Putamen (tissue), 1 donor: ENCODE measurements around the gene SYNPO.
A peak's percentile ranks its signal among the peaks of the same experiment; 100 is the strongest.

Source experiments
- DNase-seq: peaks from one replicate; pipeline ENCODE4 v3.0.0-alpha.2; 2016; ENCODE audit warnings: low spot score

Gene SYNPO

GRCh38 chr5:150658699-150659265, 18.3 kb downstream of the SYNPO start:
- DNase-seq: no peak

DNA sequence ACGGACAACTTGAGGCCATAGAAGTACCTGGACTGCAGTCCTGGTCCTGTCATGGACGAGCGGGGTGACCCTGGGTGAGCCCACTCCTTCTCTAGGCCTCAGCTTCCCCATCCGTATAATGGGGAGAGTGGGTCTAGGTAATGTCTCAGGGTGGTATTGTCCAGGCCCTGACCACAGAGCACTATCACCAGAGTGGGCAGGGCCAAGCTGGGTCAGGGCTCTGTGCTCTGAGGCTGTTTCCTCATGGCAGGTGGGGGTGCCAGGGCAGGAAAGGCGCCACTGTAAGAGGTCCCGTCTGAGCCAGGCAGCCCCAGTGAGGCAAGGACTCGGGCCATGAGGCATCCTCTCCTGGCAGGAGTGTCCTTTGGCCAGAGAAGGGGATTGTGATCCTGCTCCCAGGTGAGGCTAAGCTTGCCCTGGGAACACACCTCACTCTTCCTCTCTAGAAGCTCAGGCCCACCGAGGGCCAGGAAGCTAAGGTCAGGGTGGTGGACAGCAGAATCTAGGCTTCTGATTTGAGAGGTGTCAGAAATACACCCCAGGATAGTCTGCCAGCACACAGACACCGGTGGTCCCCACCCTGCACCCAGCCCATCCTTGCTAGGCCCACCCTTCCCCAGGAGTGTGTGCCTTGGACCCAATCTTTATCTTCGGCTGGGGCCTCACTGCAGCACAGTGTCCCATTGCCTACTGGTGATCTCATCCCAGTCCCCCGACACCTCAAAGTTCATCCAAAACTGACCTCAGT, 19.1 kb downstream of the SYNPO start:
- no peak for DNase-seq

- no peak for DNase-seq
Measured at GRCh38 chr5:150660108-150660831, 19.8 kb downstream of the SYNPO start.

DNA sequence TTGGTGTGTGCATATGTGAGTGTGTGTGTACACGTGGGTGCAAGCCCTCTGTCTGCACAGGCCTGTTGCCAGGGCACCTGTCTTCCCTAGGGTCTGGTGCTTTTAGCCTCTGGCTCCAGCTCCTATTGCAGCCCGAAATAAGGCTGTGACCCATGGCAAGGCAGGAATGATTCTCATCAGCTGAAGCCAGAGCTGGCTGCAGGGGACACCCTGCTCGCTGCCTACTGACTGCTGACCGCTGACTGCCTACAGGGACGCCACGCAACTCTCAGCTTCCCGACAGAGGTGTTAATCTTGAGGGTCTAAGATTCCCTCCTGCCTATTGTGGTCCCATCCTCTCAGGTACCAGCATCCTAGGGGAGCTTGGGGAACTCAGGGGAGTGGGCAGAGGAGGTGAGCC, 20.6 kb downstream of the SYNPO start, which contains the start of gene MYOZ3:
Gene MYOZ3 (plus strand): TSS at position 166 of the 400 bp plus-strand sequence. CDS start 1,691 bp downstream, outside the sequence.
- no peak for DNase-seq

DNA sequence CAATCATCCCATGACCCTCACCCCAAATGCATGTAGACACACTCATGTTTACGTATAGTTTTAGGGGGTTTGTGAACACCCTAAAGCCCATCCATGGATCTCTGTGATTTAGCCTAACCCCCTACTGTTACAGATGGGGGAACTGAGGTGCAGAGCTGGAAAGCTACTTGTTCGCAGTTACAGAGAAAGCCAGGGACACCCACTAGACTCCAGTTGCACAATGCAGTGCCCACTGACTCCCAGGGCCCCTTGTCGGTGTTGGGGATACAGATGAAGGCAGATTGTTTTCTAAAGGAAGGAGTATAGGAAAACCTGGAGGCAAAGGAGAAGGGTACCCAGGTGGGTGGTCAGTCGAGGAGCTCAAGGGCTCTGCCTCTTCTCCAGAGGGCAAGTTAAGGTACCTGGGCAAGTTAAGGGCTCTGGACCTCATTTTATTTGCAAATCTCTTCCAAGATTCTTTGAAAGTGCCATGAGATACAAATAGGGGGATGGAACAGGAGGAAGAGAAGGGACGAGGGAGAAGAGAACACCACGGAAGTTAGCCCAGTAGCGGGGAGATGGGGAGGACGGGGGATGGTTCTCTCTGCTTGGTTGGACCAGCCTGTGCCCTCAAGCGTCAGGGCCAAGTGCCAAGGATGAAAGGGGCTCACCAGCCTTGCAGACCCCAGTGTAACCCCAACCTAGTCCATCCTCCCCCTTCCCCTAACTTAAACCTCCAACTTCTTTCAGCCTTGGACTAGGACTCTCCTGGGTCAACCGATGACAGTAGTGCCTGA, 21.5 kb downstream of the SYNPO start:
- no peak for DNase-seq

- no peak for DNase-seq
Measured at GRCh38 chr5:150662731-150663516, 22.5 kb downstream of the SYNPO start.

DNA sequence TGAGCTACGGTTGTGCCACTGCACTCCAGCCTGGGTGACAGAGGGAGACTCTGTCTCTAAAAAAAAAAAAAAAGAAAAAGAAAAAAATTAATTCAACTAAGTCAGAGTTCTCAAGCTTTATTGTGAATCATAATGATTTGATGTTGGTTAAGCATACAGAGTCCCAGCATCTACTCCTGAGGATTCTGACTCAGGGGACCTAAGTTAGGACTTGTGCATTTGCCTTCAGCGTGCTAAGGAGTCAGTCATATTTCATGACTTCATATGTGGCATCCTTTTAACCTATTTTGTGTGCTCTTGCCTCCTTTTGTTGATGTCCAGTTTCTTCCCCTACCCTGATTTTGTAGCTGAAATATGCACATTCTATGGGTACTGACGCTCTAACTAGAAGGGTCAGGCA, 23.5 kb downstream of the SYNPO start:
- DNase-seq: no peak

DNA sequence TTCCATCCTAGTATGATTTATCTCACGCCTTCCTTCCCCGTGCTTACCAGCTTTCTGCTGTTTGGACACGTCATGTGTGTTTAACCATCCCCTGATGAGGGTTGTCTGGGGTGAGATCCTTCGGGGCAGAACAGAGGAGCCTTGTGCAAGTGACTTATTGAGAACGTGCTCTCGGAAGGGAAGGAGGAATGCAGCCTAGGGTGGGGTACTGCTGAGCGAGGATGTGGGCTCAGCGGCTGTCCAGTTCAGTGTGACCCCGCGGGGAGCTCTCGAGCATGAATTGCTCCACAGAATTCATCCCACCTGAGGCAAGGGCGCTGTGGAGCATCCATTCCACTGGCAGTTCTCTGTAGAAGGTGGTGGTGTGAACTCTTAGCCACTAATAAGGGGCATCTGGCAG, 24.6 kb downstream of the SYNPO start:
- no peak for DNase-seq

- no peak for DNase-seq
Measured at GRCh38 chr5:150670275-150670947, 30.0 kb downstream of the SYNPO start.

DNA sequence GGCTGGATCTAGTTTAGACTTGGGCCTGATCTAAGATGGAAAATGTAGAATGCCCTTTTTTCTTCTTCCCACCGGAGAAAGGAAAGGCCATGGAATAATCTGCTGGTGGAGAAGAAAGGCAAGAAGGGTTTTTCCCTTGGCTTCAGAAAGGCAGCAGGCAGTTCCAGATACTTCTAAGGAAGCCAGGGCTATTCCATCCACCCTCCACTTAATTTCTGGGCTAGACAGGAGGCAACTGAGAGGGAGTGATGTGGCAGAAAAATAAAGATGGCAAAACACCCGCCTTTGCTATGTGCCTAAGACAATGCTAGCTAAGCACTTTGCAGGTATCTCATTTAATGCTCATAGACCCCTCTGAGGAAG, 30.5 kb downstream of the SYNPO start:
- no peak for DNase-seq

- DNase-seq: no peak
Measured at GRCh38 chr5:150671509-150672236, 31.2 kb downstream of the SYNPO start.

DNA sequence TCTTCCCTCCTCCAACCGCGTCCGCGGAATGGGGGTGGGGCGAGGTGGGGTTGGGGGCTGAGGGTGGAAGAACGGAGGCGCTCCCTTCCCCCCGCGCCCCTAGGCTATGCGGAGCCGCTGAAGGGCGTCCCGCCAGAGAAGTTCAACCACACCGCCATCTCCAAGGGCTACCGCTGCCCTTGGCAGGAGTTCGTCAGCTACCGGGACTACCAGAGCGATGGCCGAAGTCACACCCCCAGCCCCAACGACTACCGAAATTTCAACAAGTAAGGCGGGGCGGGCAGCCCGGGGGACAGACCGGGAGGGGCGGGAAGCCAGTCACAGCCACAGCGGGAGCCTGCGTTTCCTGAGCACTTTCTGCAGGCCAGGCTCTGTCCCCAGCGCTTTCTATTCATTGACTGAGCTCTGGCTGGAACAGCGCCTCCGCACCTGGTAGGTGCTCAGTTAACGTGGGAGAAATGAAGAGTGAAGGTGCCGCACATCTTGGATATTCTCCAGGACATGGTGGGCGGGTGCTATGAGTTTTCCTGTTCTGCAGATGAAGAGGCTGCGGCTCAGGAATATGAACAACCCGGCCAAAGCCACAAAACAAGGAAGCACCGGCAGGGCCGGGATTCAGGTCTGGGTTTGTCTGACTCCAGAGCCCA, 31.9 kb downstream of the SYNPO start:
- peak; percentile 70 for DNase-seq

DNA sequence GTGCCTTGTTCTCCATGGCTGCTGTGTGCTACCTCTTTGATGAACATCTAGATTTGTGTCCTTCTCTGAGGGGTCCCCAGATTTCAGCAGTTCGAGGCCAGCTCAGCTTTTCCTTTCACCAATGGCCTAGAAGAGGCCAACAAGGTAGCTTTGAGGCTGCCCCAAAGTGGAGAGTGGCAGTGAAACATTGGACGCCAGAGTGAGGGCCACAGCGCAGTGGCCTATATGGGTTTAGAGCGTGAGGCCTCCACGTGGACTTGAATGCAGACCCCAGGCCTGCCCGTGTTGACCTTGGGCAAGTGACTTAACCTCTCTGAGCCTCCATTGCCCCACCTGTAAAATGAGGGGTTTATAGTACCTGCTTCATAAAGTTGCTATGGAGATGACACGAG, 32.4 kb downstream of the SYNPO start:
- no peak for DNase-seq

GRCh38 chr5:150674341-150674821, 33.9 kb downstream of the SYNPO start:
- DNase-seq: no peak

- DNase-seq: no peak
Measured at GRCh38 chr5:150675069-150675468, 34.6 kb downstream of the SYNPO start.

DNA sequence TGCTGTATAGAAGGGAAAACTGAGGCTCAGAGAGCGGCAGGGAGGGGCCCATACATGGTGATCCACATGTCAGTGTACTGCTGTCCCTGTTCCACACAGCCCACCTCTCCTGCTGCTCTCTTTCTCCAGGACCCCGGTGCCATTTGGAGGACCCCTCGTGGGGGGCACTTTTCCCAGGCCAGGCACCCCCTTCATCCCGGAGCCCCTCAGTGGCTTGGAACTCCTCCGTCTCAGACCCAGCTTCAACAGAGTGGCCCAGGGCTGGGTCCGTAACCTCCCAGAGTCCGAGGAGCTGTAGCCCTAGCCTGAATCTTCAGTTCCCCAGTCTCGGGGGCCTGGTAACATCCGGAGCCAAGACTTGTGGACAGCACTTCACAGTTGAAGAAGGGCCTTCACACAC, 36.1 kb downstream of the SYNPO start:
- no peak for DNase-seq

DNA sequence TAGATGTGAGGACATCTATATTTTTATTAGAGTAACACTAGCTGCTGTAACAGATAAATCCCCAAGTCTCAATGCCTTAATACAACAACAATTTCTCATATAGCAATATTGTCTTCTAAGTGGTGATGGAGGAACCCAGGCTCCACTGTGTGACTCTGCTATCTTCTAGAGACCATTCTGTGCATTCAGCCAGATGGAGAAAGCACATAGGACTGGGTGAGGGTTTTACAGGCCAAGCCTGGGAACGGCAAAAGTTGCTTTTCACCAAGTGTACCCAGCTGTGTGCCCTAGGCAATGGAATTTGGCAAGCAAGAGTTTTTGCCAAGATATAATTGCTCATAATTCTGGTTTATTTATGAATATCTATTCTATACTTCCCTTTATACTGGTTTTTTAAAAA, 48.7 kb downstream of the SYNPO start:
- DNase-seq: no peak

DNA sequence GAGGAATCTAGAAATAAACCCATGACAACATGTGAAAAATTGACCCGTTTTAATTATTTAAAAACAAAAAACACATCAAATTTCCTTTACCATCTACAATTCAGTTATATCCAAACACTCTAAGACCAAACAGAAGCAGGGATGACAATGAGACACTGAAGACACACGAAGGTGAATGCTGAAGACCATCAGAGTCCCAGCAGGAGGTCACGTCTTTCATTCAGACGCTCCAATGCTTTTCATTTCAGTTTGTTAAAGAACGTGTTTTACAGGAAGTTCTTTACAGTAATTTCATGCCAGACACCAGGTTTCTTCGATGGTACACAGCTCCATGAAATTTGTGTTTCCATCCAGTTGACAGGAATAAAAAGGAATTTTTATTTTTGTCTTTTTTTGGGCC, 50.3 kb downstream of the SYNPO start:
- no peak for DNase-seq

GRCh38 chr5:150692276-150692675, 51.8 kb downstream of the SYNPO start:
- DNase-seq: no peak

- no peak for DNase-seq
Measured at GRCh38 chr5:150694612-150695011, 54.2 kb downstream of the SYNPO start.
